Measurements from ENCODE around the gene SPOP.

SPOP gene

GRCh38 chr17:49695698-49696232 lies 17.9 kb upstream of the SPOP start:
- DNase-seq (ENCODE audit: low read depth), result no peak
- TF ChIP-seq CTCF (IDR thresholded peaks at IDR 0.05; ENCODE audit: insufficient read depth, low read depth, low read length, missing control alignments), result no peak
- no peak overlapping the region for H3K4me3 ChIP-seq (ENCODE audit: low read depth, low read length)

GRCh38 chr17:49694847-49695697 lies 17.2 kb upstream of the SPOP start:
- peak; percentile 70 for DNase-seq (ENCODE audit: low read depth)
- no peak overlapping the region for H3K4me3 ChIP-seq (ENCODE audit: low read depth, low read length)
- TF ChIP-seq CTCF (IDR thresholded peaks at IDR 0.05; ENCODE audit: insufficient read depth, low read depth, low read length, missing control alignments), result peak; percentile 81

- no peak overlapping the region for H3K4me3 ChIP-seq (ENCODE audit: low read depth, low read length)
- no peak for DNase-seq (ENCODE audit: low read depth)
- no peak for TF ChIP-seq CTCF (IDR thresholded peaks at IDR 0.05; ENCODE audit: insufficient read depth, low read depth, low read length, missing control alignments)
Observed at GRCh38 chr17:49692751-49693150, 14.9 kb upstream of the SPOP start.

GRCh38 chr17:49691677-49692191 lies 13.8 kb upstream of the SPOP start:
- no peak for DNase-seq (ENCODE audit: low read depth)
- no peak overlapping the region for H3K4me3 ChIP-seq (ENCODE audit: low read depth, low read length)
- TF ChIP-seq CTCF (IDR thresholded peaks at IDR 0.05; ENCODE audit: insufficient read depth, low read depth, low read length, missing control alignments), result no peak

GRCh38 chr17:49691086-49691676 lies 13.3 kb upstream of the SPOP start:
- no peak overlapping the region for H3K4me3 ChIP-seq (ENCODE audit: low read depth, low read length)
- no peak for DNase-seq (ENCODE audit: low read depth)
- no peak for TF ChIP-seq CTCF (IDR thresholded peaks at IDR 0.05; ENCODE audit: insufficient read depth, low read depth, low read length, missing control alignments)

GRCh38 chr17:49690256-49690655 lies 12.4 kb upstream of the SPOP start:
- no peak overlapping the region for H3K4me3 ChIP-seq (ENCODE audit: low read depth, low read length)
- TF ChIP-seq CTCF (IDR thresholded peaks at IDR 0.05; ENCODE audit: insufficient read depth, low read depth, low read length, missing control alignments), result no peak
- DNase-seq (ENCODE audit: low read depth), result no peak
